Measurements from ENCODE around the gene NFIC. TPM values are rescaled to one million over a fixed set of nuclear protein-coding genes. Genes with fewer than 3 reads are reported as not detected.

Gene NFIC
- total RNA-seq, 2 experiments from 2014 or later: 1.5 to 1.7 TPM

- peak; percentile 98 for DNase-seq (ENCODE audit: low spot score)
- H3K79me2 ChIP-seq (ENCODE audit: insufficient read depth, low read depth, low read length): peaks cover 20% of the 10 kb centered on the region
- BruUV-seq (replicated peaks): no TSS peak
- H3K27ac ChIP-seq (ENCODE audit: low read depth, low read length, poor library complexity, severe bottlenecking): peak within 1 kb of the TSS; percentile 49
- TF ChIP-seq EZH2phosphoT487 (IDR thresholded peaks at IDR 0.05; ENCODE audit: borderline replicate concordance, low read depth, low read length): no peak
- POLR2A ChIA-PET: interaction anchor here (0.6 to 0.8 kb wide), 2 partner anchors 21 to 1164 kb away, joined by 3 to 4 read pairs; no protein-coding TSS in a partner anchor
- no peaks in the 10 kb centered on the region for H3K9me2 ChIP-seq (ENCODE audit: insufficient read depth, low read length)
- CTCF ChIA-PET (ENCODE audit: unreplicated experiment): no interaction called here
- peak within 1 kb of the TSS; percentile 97 for H3K4me3 ChIP-seq (ENCODE audit: low read depth, low read length, poor library complexity, severe bottlenecking)
- peak within 1 kb of the TSS; percentile 85; the same call in 1 of the 2 replicates for H2AFZ ChIP-seq (ENCODE audit: low read length)
- peaks cover 19% of the 10 kb centered on the region for H3K36me3 ChIP-seq (ENCODE audit: insufficient read depth, low read length)
- peaks cover 28% of the 10 kb centered on the region for H3K4me1 ChIP-seq (ENCODE audit: insufficient read depth, low read length, poor library complexity, severe bottlenecking)
- no peaks in the 10 kb centered on the region for H3K9me3 ChIP-seq (ENCODE audit: low read length)
- H4K20me1 ChIP-seq (ENCODE audit: insufficient read depth, low read length): no peaks in the 10 kb centered on the region
- H3K4me2 ChIP-seq (ENCODE audit: low read length): peak within 1 kb of the TSS; percentile 89
- intact Hi-C loops (cut with micrococcal nuclease; ENCODE audit: unreplicated experiment): no loop called here
These were observed 134.2 kb downstream of the NFIC start, which contains the start of gene DOHH for GRCh38 chr19:3500429-3501101. Gene DOHH (minus strand): TSS chr19:3500674. CDS start chr19:3496814, 3,860 bp downstream.

DNA sequence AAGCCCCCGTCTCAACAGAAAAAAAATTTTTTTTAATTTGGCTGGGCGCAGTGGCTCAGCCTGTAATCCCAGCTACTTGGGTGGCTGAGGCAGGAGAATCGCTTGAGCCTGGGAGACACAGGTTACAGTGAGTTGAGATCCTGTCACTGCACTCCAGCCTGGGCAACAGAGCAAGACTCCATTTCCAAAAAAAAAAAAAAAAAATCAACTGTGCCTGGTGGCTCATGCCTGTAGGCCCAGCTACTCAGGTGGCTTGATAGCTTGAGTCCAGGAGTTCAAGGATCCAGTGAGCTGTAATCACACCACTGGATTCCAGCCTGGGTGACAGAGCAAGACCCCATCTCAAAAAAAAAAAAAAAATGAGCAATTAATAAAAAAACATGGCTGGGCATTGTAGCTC lies 135.4 kb downstream of the NFIC start:
- H3K4me3 ChIP-seq (ENCODE audit: low read depth, low read length, poor library complexity, severe bottlenecking): no peak overlapping the region
- H3K9me3 ChIP-seq (ENCODE audit: low read length): no peaks in the 10 kb centered on the region
- no peak overlapping the region for H3K4me2 ChIP-seq (ENCODE audit: low read length)
- intact Hi-C loops (cut with micrococcal nuclease; ENCODE audit: unreplicated experiment): no loop called here
- ChIA-PET POLR2A (interaction anchor here (0.7 kb wide), 1 partner anchor 1243 kb away, joined by 4 read pairs; no protein-coding TSS in a partner anchor), CTCF (ENCODE audit: unreplicated experiment) (no interaction called here)
- BruUV-seq (replicated peaks): no TSS peak
- TF ChIP-seq EZH2phosphoT487 (IDR thresholded peaks at IDR 0.05; ENCODE audit: borderline replicate concordance, low read depth, low read length) (no peak), CTCF (conservative IDR thresholded peaks at IDR 0.05; ENCODE audit: low read length) (no peak)
- no peaks in the 10 kb centered on the region for H4K20me1 ChIP-seq (ENCODE audit: insufficient read depth, low read length)
- no peak overlapping the region for H3K27ac ChIP-seq (ENCODE audit: low read depth, low read length, poor library complexity, severe bottlenecking)
- H3K79me2 ChIP-seq (ENCODE audit: insufficient read depth, low read depth, low read length): peaks cover 25% of the 10 kb centered on the region
- H2AFZ ChIP-seq (ENCODE audit: low read length): no peak overlapping the region
- no peak for DNase-seq (ENCODE audit: low spot score)
- H3K36me3 ChIP-seq (ENCODE audit: insufficient read depth, low read length): peaks cover 7% of the 10 kb centered on the region
- H3K9me2 ChIP-seq (ENCODE audit: insufficient read depth, low read length): no peaks in the 10 kb centered on the region
- H3K4me1 ChIP-seq (ENCODE audit: insufficient read depth, low read length, poor library complexity, severe bottlenecking): peaks cover 28% of the 10 kb centered on the region

DNA sequence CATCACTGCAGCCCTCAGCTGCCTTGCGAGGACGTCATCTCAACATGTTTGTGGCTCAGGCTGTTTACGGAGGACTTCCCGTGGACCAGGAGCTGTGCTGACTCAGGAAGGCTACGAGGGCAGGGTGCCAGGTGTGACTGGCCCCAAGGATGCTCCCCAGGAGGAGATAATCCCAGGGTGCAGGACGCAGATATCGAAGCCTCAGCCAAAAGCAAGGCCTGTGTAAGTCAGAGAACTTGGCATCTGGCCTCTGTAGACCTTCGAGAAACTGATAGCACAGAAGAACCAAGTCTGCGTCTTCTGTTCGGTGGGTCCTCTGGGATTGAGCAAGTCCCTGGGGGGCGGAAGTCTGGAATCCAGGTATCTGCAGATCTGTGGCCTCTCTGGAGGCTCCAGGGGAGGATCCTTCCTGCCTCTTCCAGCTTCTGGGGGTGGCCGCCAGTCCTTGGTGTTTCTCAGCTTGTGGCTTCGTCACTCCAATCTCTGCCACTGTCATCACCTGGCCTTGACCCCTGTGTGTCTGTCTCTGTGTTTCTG lies 136.7 kb downstream of the NFIC start:
- Histone ChIP-seq H3K4me1 (ENCODE audit: insufficient read depth, low read length, poor library complexity, severe bottlenecking) (peaks cover 37% of the 10 kb centered on the region), H3K4me2 (ENCODE audit: low read length) (no peak overlapping the region), H3K9me3 (ENCODE audit: low read length) (no peaks in the 10 kb centered on the region), H3K4me3 (ENCODE audit: low read depth, low read length, poor library complexity, severe bottlenecking) (no peak overlapping the region), H3K9me2 (ENCODE audit: insufficient read depth, low read length) (no peaks in the 10 kb centered on the region), H4K20me1 (ENCODE audit: insufficient read depth, low read length) (0 out of 2 replicates have a peak, but pooled peaks cover 3% of the 10 kb centered on the region), H3K27ac (ENCODE audit: low read depth, low read length, poor library complexity, severe bottlenecking) (no peak overlapping the region), H2AFZ (ENCODE audit: low read length) (no peak overlapping the region), H3K36me3 (ENCODE audit: insufficient read depth, low read length) (no peaks in the 10 kb centered on the region), H3K79me2 (ENCODE audit: insufficient read depth, low read depth, low read length) (peaks cover 37% of the 10 kb centered on the region)
- CTCF ChIA-PET (ENCODE audit: unreplicated experiment): no interaction called here
- TF ChIP-seq EZH2phosphoT487 (IDR thresholded peaks at IDR 0.05; ENCODE audit: borderline replicate concordance, low read depth, low read length) (no peak), CTCF (conservative IDR thresholded peaks at IDR 0.05; ENCODE audit: low read length) (no peak)
- intact Hi-C loops (cut with micrococcal nuclease; ENCODE audit: unreplicated experiment): no loop called here
- no TSS peak for BruUV-seq (replicated peaks)
- DNase-seq (ENCODE audit: low spot score): no peak
- POLR2A ChIA-PET: no interaction called here
